ENCODE results near the gene FOXE1. TPM values are rescaled to one million over a fixed set of nuclear protein-coding genes. Genes with fewer than 3 reads are reported as not detected.

Gene FOXE1
- total RNA-seq, 1 experiment from 2014 or later = not detected

GRCh38 chr9:97819735-97820134, 33.3 kb upstream of the FOXE1 start:
- no peak overlapping the region for H3K14ac ChIP-seq (ENCODE audit: insufficient read depth, low read length)
- no peaks in the 10 kb centered on the region; the same call in 1 of the 2 replicates for H3K27me3 ChIP-seq (ENCODE audit: insufficient read depth, low read length)
- no peak overlapping the region for H3K56ac ChIP-seq (ENCODE audit: insufficient read length, low read depth, low read length)
- H3K4me2 ChIP-seq (ENCODE audit: insufficient read depth, insufficient read length, low read length) = no peak overlapping the region
- H2AK5ac ChIP-seq (ENCODE audit: insufficient read length, low read length) = no peak overlapping the region
- no peak for TF ChIP-seq CTCF (conservative IDR thresholded peaks at IDR 0.05)
- H2BK20ac ChIP-seq (ENCODE audit: low read depth, low read length, poor library complexity, severe bottlenecking) = no peak overlapping the region
- no peak overlapping the region for H2AFZ ChIP-seq (ENCODE audit: low read length)
- no peaks in the 10 kb centered on the region for H3K9me3 ChIP-seq (ENCODE audit: control insufficient read depth, low read depth, low read length)
- no peak overlapping the region for H3T11ph ChIP-seq (ENCODE audit: low read length)
- peaks cover 3 to 7% of the 10 kb centered on the region in 2 experiments; a peak in 3 of 4 replicates for H3K4me1 Mint-ChIP-seq
- H3K79me2 ChIP-seq (ENCODE audit: insufficient read depth, low read length) = no peaks in the 10 kb centered on the region
- H3K18ac ChIP-seq (ENCODE audit: insufficient read length, low read depth, low read length) = no peak overlapping the region
- peaks cover 56% of the 10 kb centered on the region for H3K27me3 Mint-ChIP-seq (ENCODE audit: low read depth)
- no peak overlapping the region for H3K23ac ChIP-seq (ENCODE audit: insufficient read length, low read depth, low read length)
- no peaks in the 10 kb centered on the region for H3K79me1 ChIP-seq (ENCODE audit: insufficient read depth, low read depth, low read length, poor library complexity, severe bottlenecking)
- no CpG with 5 or more reads among the region's 1 CpG for WGBS (ENCODE audit: extremely low coverage, insufficient read length, low lambda C conversion rate)
- no peak overlapping the region for H3K27ac ChIP-seq (ENCODE audit: insufficient read length, low read depth, low read length)
- H3K9ac ChIP-seq (ENCODE audit: extremely low read depth, insufficient read length, low read length) = no peak overlapping the region
- H4K8ac ChIP-seq (replicated peaks; ENCODE audit: insufficient read length, low read depth, low read length) = no peak overlapping the region
- H2BK5ac ChIP-seq (ENCODE audit: insufficient read length, low read length) = no peak overlapping the region
- H4K5ac ChIP-seq (ENCODE audit: insufficient read length, low read depth, low read length) = no peak overlapping the region
- no peak overlapping the region for H2BK12ac ChIP-seq (ENCODE audit: insufficient read length, low read depth, low read length)
- H3K27ac Mint-ChIP-seq = no peak overlapping the region
- H3K4me3 Mint-ChIP-seq = no peak overlapping the region; a peak in 1 of 5 replicates
- H4K20me1 ChIP-seq (ENCODE audit: control insufficient read depth, insufficient read depth, insufficient read length) = no peaks in the 10 kb centered on the region
- no peak overlapping the region for H2BK15ac ChIP-seq (ENCODE audit: low read depth, low read length)
- H2BK120ac ChIP-seq (ENCODE audit: low read depth, low read length, poor library complexity, severe bottlenecking) = no peak overlapping the region
- H3K4ac ChIP-seq (ENCODE audit: low read depth, low read length) = no peak overlapping the region
- DNase-seq = no peak
- peaks cover 2 to 3% of the 10 kb centered on the region in 2 experiments; a peak in 2 of 5 replicates for H3K9me3 Mint-ChIP-seq
- H3K36me3 Mint-ChIP-seq (ENCODE audit: insufficient read depth in 1 of 3, low read depth in 3 of 3) = no peaks in the 10 kb centered on the region
- H3K23me2 ChIP-seq (ENCODE audit: insufficient read length, low read depth, low read length, poor library complexity, severe bottlenecking) = no peaks in the 10 kb centered on the region
- H3K4me1 ChIP-seq (ENCODE audit: insufficient read depth, low read length) = no peaks in the 10 kb centered on the region
- no peak overlapping the region for H4K91ac ChIP-seq (ENCODE audit: insufficient read length, low read depth, low read length)
